Fibroblast of pulmonary artery (primary cell): ENCODE measurements around the gene ATP9A.
"Not testable (repeated sequence)": the region's sequence is repeated elsewhere in the genome, so short reads cannot be mapped to it uniquely, and the experiment has no call there.

Source experiments
- DNase-seq: peaks from one replicate; pipeline ENCODE4 v3.0.0-alpha.2; 2010; ENCODE audit warnings: low read depth
- H3K4me3 ChIP-seq: replicated peaks from 2 replicates; pipeline ENCODE4 v1.5.1; 2011; ENCODE audit warnings: low read depth, mild to moderate bottlenecking, control low read depth, low read length, moderate library complexity
- TF ChIP-seq, protein P1 (sequence below): IDR thresholded peaks from 2 replicates; pipeline ENCODE4 v1.5.1; 2011; ENCODE audit warnings: mild to moderate bottlenecking, control low read depth, low read length, inconsistent platforms; ENCODE audit errors: missing control alignments

ATP9A gene

DNA sequence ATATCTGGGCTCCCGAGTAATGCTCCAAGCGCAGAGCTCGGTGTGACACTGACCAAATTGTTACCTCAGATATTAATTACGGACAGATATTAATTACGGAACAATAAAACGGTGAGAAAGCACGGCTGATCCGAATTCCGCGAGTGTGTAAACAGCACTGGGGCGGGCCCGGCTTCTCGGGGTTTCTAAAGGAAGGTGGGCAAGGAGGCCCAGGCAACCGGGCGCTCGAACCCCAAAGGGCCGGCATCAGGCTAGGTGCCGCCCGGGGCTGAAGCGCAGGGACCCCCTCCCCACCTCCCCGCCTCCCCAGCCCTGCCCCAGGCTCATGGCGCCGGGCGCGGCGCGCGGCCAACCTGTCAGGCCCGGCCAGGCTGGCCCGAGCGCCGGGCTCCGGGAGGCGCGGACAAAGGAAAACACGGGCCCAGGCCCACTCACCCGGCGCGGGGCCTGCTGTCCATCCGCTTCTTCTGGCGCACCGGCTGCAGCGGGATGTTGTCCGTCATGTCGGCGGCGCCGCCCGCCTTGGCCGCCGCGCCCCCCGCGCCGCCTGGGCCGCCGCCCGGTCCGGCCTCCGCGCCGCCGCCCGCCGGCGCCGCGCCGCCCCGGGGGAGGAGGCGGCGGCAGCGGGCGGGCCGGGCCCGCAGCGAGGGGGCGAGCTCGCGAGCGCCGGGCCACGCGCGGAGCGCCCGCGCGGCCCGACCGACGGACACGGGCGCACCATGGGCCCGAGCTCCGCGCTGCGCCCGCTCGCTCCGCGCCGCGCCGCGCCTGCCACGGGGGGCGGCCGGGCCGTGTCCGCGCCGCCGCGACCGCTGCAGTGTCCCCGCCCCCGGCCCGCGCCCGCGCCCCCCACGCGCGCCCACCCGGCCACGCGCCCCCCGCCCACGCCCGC is at the start of gene ATP9A:
Gene ATP9A, minus strand, starts transcription at position 524 of the 892 bp plus-strand sequence. Its CDS starts 21 bp downstream, at position 503.
- TF ChIP-seq, protein P1, sequence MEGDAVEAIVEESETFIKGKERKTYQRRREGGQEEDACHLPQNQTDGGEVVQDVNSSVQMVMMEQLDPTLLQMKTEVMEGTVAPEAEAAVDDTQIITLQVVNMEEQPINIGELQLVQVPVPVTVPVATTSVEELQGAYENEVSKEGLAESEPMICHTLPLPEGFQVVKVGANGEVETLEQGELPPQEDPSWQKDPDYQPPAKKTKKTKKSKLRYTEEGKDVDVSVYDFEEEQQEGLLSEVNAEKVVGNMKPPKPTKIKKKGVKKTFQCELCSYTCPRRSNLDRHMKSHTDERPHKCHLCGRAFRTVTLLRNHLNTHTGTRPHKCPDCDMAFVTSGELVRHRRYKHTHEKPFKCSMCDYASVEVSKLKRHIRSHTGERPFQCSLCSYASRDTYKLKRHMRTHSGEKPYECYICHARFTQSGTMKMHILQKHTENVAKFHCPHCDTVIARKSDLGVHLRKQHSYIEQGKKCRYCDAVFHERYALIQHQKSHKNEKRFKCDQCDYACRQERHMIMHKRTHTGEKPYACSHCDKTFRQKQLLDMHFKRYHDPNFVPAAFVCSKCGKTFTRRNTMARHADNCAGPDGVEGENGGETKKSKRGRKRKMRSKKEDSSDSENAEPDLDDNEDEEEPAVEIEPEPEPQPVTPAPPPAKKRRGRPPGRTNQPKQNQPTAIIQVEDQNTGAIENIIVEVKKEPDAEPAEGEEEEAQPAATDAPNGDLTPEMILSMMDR: no peak
- DNase-seq: peak; percentile 31
- H3K4me3 ChIP-seq: peak within 1 kb of the TSS; percentile 67

DNA sequence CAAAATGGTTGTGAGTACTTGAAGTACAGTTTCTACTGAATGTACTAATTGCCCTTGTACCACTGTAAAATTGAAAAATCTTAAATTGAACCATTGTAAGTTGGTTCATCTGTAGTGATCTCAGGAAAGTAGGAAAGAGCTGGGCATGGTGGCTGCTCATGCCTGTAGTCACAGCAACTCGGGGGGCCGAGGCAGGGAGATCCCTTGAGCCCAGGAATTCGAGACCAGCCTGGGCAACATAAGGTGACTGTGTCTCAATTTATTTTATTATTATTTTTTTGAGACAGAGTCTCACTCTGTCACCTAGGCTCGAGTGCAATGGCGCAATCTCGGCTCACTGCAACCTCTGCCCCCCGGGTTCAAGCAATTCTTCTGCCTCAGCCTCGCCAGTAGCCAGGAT is 48.7 kb upstream of the ATP9A start:
- not testable (repeated sequence) for DNase-seq, H3K4me3 ChIP-seq

DNA sequence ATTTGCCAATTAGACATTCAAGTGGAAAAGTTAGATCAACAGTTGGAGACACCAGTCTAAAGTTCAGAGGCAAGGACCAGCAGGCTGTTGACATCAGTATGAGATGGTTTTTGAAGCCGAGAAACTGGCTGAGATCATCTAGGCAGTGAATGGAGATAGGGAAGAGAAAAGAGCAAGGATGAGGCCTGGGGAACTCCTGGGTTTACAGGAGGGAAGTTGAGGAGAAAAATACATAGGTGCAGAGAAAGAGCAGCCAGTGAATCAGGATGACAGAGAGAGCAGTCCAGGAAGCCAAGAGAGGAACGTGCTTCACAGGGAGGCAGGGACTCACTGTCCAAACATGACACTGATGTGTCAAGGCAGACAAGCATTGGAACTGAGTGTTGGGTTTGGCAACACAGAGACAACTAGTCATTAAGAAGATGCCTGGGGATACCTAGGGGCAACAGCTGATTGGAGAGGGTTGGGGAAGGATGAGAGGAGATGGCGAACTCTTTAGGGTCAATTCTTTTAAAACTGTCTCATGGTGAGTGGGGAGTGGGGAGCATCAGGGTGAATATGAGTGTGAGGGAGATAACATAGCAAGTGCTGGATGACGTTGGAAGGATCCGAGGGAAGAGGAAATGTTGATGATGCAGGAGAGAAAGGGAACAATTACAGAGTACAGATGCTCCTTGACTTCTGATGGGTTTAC is 47.3 kb upstream of the ATP9A start:
- TF ChIP-seq, protein P1: no peak
- no peak for DNase-seq
- no peak overlapping the region for H3K4me3 ChIP-seq

- TF ChIP-seq, protein P1: no peak
- no peak overlapping the region for H3K4me3 ChIP-seq
- no peak for DNase-seq
Observed at GRCh38 chr20:51812861-51813260, 44.7 kb upstream of the ATP9A start.

DNA sequence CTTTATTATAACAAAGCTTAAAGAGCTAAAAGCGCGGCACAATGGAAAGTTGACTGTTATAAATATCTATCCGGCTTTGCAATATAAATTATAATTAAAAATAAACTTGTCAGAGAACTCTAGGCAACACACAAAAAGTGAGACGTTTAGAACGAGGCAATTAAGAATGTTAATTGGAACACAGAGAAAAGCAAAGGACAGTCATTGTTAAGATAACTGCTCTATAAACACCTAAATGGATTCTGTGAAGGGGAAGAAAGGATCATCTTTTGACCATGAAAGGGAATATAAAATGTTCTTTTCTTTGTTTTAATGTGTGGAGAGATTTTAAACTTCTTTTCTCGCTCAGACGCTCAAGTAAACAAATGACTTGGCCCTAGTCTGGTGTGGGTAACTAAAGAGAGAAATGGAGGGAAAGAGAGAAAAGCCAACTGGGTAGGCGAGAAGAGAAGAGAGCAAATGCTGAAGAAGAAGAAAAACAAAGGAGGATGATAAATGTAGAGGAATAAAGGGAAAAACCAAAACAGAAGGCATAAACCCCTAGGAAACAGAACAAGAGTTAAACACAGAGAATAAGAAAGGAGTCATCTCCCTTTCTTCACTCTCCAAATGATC is 43.4 kb upstream of the ATP9A start:
- TF ChIP-seq, protein P1: no peak
- no peak overlapping the region for H3K4me3 ChIP-seq
- DNase-seq: no peak

DNA sequence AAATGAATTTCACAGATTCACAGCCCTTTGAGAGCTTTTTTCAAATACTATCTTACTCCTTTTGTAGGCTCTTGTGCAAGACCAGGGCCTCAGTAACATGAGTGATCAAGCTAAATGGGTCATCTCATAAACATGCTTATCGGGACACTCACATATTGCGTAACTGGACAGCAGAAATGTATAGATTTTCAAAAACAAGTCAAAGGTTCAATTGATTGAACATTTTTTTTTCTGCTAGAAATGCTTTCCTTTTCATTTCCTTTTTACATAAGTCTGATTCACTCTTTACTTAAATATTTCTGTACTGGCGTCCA is 42.8 kb upstream of the ATP9A start:
- H3K4me3 ChIP-seq: no peak overlapping the region
- peak; percentile 37 for DNase-seq
- TF ChIP-seq, protein P1: no peak
